NCI-H69 (cell line): Measurements from ENCODE around the gene SCD.
"Not testable (repeated sequence)": the region's sequence is repeated elsewhere in the genome, so short reads cannot be mapped to it uniquely, and the experiment has no call there.

Source experiments
- DNase-seq: peaks from one replicate; lab custom pipeline; 2025; lab: John Stamatoyannopoulos, UW

Gene SCD

GRCh38 chr10:100362570-100363496 lies 15.8 kb downstream of the SCD start:
- no peak for DNase-seq

GRCh38 chr10:100364175-100364574 lies 17.1 kb downstream of the SCD start:
- no peak for DNase-seq

GRCh38 chr10:100364735-100365391 lies 17.8 kb downstream of the SCD start:
- DNase-seq, result peak; percentile 89

- no peak for DNase-seq
These were observed 21.7 kb downstream of the SCD start for GRCh38 chr10:100368721-100369120.

- peak; percentile 6 for DNase-seq
These were observed 23.9 kb downstream of the SCD start for GRCh38 chr10:100370714-100371481.

- no peak for DNase-seq
These were observed 24.5 kb downstream of the SCD start for GRCh38 chr10:100371482-100372027.

- no peak for DNase-seq
These were observed 25.6 kb downstream of the SCD start for GRCh38 chr10:100372415-100373297.

- DNase-seq, result peak; percentile 95
These were observed 26.5 kb downstream of the SCD start for GRCh38 chr10:100373298-100374199.

GRCh38 chr10:100374200-100374655 lies 27.2 kb downstream of the SCD start:
- DNase-seq, result no peak

GRCh38 chr10:100374677-100375353 lies 27.8 kb downstream of the SCD start:
- not testable (repeated sequence) for DNase-seq

GRCh38 chr10:100376656-100377055 lies 29.6 kb downstream of the SCD start:
- DNase-seq, result not testable (repeated sequence)

GRCh38 chr10:100377830-100378229 lies 30.8 kb downstream of the SCD start:
- DNase-seq, result no peak

- DNase-seq, result no peak
These were observed 33.4 kb downstream of the SCD start for GRCh38 chr10:100380400-100380799.

- no peak for DNase-seq
These were observed 35.5 kb downstream of the SCD start for GRCh38 chr10:100382553-100382952.

- no peak for DNase-seq
These were observed 36.2 kb downstream of the SCD start for GRCh38 chr10:100383251-100383650.

GRCh38 chr10:100391163-100392002 lies 44.4 kb downstream of the SCD start:
- no peak for DNase-seq

- no peak for DNase-seq
These were observed 45.6 kb downstream of the SCD start for GRCh38 chr10:100392686-100393003.

GRCh38 chr10:100395626-100396025 lies 48.6 kb downstream of the SCD start:
- DNase-seq, result no peak

GRCh38 chr10:100396605-100397004 lies 49.6 kb downstream of the SCD start:
- no peak for DNase-seq
